Forelimb muscle (tissue), 1 donor: ENCODE data around the gene C1QC. TPM values are rescaled to one million over a fixed set of nuclear protein-coding genes. Genes with fewer than 3 reads are reported as not detected.

Source experiments
- DNase-seq: peaks from one replicate; pipeline ENCODE4 v3.0.0-alpha.2; 2013; ENCODE audit warnings: low read depth
- polyA plus RNA-seq: library from polyadenylated mRNA; unstranded; fragments of 120-200 nt; gene quantifications from one replicate; pipeline ENCODE4 v1.2.1, GENCODE V29; 2013; ENCODE audit not compliant: insufficient read length

Gene C1QC
- polyA plus RNA-seq = 23.9 TPM

DNA sequence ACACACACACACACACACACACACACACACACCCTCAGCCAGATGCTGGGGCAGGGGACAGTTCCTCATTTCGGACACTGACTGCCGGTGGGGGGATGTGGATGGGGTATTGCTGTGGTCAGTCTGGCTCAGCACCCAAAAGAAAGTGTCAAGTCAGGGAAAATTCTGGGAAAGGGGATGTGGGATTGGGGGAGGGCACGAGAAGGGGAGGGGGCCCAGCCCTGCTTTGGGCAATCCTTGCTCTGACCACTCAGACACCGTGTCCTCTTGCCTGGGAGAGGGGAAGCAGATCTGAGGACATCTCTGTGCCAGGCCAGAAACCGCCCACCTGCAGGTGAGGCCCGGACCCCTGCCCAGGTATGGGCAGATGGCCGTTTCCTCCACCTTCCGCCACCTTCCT lies at the start of gene C1QC:
Gene C1QC, plus strand, starts transcription at position 253 of the 400 bp plus-strand sequence. CDS start 391 bp downstream, outside the sequence.
- no peak for DNase-seq

DNA sequence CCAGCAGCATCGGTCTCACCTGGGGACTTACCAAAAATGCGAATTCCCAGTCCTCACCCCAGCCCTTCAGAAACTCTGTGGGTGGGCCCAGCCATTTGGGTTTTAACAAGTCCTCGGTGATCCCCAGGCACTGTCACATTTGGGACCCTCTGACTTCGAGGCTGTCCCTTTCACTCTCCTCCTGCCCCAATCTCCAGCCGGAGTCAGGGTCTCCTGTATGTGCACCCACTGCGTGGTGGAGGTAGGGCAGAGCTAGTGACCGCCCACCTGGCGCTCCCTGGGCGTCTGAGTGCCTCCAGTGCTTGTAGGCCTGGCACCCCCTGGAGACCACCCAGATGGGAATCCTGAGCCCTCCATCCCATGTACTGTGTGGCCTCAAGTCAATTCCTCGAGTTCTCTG lies 49.0 kb upstream of the C1QC start:
- DNase-seq = no peak

DNA sequence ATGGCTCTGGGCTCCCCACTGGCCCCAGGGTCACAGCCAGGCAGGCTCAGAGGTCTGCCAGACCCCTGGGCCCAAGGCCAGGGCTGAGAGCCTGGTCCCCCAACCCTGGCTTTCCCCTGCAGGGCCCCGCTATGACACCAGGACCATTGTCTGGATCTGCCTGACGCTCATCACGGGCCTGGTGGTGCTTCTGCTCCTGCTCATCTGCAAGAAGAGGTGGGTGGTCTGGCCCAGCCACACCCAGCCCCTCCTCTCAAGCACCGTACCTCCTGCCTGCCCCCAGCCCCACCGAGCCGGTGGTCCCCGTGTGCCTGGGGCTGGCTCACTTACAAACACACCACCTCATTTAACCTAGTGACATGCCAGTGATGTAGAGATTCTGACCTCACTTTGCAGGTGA lies 48.3 kb upstream of the C1QC start:
- DNase-seq = no peak

DNA sequence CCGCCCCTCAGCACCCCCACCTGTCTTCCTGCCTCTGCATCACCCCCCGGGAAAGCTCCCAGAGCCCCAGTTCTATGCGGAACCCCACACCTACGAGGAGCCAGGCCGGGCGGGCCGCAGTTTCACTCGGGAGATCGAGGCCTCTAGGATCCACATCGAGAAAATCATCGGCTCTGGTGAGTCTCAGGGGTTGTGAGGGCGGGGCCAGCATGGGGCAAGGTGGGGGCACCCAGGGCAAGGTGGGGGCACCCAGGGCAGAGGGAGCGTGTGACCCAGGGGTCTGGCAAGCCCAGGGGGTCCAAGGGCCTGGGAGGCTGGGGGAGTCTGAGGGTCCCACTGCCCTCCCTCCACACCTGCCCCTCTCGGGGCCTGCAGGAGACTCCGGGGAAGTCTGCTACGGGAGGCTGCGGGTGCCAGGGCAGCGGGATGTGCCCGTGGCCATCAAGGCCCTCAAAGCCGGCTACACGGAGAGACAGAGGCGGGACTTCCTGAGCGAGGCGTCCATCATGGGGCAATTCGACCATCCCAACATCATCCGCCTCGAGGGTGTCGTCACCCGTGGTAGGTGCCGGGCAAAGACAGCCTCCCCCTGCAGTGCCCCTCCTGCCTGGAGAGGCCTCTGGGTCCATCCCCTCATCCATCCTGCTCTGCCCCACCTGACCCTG lies 46.0 kb upstream of the C1QC start:
- DNase-seq = no peak

DNA sequence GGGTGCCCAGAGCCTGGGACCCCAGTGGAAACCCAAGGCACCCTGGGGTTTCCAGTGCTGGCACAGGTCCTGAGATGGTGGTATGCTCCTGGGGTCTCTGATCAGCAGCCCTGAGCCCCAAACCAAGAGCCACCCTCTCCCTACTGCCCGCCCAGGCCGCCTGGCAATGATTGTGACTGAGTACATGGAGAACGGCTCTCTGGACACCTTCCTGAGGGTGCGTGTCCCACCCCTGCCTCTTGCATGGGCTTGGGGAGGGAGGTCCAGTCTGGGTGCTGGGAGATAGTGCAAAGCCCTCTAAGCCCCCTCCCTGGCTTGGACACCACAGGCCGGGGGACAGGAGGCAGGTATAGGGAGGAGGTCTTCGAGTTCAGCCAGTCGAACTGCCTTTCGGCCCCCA lies 45.4 kb upstream of the C1QC start:
- no peak for DNase-seq

DNA sequence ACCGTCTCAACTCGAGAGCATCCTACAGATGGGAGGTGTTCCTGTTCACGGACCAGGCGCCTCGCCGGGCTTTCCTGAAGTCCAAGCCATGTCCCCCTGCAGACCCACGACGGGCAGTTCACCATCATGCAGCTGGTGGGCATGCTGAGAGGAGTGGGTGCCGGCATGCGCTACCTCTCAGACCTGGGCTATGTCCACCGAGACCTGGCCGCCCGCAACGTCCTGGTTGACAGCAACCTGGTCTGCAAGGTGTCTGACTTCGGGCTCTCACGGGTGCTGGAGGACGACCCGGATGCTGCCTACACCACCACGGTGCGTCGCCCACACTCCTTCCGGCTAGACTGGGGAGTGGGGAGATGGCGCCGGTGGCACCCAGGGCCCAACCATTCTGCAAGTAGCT lies 44.7 kb upstream of the C1QC start:
- DNase-seq = no peak

DNA sequence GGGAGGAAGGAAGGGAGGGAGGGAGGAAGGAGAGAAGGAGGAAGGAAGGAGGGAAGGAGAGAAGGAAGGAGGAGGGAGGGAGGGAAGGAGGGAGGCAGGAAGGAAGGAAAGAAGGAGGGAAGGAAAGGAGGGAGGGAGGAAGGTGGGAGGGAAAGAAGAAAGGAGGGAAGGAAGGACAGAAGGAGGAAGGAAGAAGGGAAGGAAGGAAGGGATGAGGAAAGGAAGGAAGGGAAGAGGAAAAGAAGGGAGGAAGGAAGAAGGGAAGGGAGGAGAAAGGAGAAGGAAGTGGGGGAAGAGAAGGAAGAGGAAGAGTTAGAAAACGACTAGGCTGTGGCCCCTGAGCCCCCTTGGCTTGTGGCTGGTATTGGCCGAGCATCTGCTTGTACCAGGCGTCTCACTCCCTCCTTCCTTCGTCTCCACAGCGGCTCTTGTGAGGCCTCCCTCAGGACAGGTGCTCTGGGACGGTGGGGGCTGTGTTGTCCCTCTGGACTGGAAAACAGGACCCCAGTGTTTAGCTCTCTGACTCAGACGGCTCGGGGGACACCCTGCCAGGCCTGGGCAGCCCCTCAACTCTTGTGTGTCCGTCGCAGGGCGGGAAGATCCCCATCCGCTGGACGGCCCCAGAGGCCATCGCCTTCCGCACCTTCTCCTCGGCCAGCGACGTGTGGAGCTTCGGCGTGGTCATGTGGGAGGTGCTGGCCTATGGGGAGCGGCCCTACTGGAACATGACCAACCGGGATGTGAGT lies 43.2 kb upstream of the C1QC start:
- no peak for DNase-seq

DNA sequence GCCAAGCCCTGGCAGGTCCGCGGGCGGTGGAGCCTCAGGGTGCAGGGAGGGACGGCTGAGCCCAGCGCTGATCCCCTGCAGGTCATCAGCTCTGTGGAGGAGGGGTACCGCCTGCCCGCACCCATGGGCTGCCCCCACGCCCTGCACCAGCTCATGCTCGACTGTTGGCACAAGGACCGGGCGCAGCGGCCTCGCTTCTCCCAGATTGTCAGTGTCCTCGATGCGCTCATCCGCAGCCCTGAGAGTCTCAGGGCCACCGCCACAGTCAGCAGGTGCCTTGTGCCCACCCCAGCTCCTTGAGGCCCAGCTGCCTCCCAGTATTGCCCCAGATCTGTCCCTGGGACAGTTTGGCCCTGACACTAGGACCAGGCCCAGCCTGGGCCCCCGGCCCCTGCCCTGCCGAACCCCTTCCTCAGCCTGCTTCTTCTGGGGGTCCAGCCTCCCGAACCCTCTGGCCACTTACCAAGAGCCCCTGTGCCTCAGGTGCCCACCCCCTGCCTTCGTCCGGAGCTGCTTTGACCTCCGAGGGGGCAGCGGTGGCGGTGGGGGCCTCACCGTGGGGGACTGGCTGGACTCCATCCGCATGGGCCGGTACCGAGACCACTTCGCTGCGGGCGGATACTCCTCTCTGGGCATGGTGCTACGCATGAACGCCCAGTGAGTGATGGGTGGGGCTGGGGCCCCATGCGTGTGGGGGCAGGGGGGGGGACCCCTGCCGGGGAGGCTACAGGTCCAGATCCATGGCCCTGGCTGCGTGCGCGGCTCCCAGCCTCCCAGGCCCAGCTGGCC lies 42.4 kb upstream of the C1QC start:
- DNase-seq = no peak

DNA sequence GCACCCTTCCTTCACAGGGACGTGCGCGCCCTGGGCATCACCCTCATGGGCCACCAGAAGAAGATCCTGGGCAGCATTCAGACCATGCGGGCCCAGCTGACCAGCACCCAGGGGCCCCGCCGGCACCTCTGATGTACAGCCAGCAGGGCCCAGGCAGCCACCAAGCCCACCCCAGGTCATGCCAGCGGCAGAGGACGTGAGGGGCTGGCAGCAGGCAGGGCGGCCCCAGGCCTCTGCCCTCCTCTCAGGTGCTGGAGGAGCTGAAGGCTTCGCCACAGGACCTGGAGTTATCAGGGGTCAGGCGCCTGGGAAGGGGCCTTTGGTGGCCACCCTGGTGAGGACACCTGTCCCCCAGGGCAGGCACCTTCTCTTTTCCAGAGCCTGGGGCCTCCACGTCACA lies 41.8 kb upstream of the C1QC start:
- no peak for DNase-seq

DNA sequence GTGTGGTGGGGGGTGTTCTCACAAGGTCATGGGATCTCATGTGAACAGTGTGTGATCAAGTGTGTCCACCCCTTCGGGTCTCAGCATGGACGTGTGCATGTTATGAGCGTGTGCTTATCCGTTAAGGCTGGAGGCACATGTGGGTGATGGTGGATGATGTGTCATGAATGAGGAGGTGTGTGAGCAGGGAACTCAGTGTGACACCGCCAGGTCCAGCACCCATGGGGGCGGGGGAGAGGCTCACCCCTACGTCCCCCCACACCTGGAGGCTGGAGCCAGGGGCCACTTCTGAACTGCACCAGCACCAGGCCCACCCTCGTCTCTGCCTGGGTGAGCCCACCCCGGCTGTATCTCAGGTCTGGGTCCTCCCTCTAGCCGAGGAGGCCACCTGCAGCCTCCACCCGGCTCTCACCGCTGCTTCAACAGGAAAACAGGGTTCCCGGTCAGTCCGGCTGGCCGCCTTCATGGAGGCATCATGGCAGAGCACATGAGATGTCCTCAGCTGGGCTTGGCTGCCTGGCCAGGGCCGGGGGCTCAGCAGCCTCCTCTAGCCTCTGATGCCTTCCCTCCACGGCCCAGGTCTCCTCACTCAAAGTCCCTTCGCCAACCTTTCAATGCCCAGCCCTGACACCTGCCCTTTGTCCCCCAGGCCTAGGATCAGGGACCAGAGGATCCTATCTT lies 41.2 kb upstream of the C1QC start:
- DNase-seq = no peak

DNA sequence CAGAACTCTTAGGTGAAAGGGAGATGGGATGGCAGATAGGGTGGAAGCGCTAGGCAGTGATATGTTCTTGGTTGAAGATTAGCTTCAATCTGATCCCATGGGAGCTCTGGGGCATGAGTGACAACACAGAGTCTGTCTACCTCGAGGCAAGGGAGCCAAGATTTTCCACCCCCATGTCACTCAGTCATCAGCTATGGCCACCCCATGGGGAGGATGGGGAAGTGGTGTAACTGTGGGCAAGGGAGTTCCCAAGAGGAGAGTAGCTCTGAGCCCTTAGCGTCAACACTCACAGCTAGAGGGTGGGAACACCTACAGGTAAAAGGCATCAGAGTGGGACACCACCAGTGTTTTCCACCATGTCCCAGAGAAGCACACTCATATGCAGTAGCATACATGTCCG lies 37.3 kb upstream of the C1QC start:
- DNase-seq = no peak

DNA sequence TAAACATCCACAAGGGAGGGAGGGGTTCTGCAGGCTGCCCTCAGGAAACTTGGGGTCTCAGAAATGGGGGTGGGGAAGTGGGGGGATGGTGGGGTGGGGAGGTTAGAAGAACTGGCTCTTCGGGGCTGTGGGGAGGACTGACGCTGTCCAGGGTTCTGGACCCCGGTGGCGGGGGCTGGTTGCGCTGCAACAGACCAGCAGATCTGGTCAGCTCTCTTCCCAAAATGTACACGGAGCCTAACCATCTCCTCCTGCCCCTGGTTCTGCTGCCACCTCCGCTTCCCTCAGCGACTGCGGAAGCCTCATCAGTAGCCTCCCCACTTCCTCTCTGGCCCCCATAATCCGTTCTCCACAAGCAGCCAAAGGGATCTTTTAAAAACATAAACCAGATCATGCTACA lies 36.3 kb upstream of the C1QC start:
- DNase-seq = no peak

DNA sequence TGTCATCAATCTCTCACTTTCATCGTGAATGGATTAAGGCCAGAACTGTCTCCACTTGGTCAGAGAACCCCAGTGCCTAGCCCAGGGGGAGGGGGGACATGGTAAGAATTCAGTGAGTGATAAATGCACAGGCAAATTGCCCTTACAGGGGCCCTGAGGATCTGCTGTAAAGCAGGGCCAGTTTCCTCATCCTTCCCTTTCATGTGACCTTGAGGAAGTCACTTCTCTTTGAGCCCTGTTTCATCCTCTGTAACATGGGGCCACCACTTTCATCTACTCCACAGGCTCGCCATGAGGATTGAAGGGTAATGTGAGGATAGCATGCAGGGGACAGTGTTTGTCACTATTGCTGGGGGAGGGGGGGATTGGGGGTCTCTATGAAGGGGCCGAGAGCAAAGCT lies 35.1 kb upstream of the C1QC start:
- no peak for DNase-seq

DNA sequence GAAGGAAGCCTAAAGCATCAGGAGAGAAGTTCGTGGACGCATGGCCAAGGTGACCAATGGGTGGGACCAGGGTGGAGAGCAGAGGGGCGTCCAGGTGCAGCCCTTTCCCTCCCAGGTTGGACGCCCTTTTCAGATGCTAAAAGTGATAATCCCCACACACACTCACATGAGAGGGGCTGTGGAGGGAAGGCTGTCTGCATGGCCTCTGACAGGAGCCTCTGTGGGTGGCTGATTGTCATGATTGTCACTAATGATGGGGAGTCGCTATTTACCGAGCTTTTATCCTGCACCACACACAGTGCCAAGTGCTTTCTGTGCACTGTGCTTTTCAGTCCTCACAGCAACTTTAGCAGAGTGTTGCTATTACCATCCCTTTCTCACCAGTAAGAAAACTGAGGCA lies 34.1 kb upstream of the C1QC start:
- no peak for DNase-seq

DNA sequence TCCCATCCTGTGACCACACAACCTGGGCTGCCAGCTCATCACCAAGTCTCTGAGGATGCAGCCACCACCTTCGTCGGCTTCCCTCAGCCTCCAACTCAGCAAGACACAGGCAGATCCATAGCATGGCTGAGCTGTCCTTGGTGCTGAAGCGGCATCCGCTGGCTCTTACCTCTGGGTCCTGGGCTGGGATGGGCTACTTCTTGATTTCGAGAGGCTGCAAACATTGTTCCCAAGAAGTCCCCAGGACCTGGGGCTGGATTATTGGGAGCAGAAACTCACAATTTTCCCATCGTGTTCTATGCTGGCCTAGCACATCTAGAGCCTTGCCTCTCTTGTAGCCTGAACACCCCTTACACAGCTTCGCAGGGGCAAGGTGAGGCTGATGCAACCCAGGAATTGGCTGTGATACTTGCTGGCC lies 31.9 kb upstream of the C1QC start:
- peak; percentile 45 for DNase-seq

DNA sequence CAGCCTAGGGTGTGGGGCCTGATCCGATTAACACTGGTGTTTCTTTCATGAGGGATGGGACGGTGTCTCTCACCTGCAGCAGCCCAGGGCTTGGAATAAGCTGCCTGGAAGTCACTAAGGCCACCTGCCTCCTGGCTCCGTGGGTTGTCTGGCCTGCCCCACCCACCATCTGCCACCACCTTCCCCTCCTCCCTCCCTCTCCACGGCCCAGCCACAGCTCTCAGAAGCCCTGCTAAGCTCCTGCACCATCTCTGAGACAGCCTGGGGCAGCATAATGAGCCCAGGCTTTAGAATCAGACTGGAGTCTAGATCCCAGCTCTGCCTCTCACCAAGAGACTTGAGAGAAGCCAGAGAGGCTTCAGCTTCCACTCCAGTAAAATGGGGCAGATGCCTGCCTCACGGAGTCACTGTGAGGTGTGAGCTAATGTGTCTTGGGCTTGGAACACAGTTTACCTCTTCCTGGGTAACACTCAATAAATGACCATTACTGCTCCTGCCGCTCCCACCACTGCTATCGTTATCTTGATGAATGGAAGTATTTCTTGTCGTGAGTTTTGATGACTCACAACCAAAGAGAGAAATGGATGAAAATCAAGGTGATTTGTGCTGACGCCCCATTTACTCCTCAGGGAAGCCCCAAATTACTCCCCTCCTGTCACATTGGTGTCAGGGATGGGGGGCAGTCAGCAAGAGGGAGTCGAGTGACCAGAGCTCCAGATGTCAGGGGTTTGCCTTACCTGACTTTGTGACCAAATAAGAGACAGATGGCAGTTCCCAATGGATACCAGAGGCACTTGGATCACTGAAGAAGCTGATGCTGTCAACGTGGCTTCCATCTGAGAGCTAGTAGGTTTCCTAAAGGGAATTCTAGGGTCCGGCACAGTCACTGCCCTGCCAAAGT lies 30.5 kb upstream of the C1QC start:
- DNase-seq = no peak

DNA sequence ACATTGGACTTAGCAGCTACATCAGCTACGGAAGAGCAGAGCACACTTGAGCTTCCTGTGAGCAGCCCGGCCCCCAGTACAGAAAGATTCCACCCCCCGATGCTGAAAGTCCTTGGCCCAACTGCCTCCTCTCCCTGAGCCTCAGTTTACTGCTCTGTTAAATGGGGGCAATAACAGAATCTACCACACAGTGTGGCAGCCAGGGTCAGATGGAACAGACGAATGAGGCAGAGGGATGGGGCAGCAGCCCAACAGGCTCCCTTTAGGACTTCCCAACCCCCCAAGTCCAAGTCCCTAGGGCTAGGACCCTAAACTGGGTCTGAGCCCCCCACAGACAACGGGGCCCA lies 29.9 kb upstream of the C1QC start:
- DNase-seq = no peak

DNA sequence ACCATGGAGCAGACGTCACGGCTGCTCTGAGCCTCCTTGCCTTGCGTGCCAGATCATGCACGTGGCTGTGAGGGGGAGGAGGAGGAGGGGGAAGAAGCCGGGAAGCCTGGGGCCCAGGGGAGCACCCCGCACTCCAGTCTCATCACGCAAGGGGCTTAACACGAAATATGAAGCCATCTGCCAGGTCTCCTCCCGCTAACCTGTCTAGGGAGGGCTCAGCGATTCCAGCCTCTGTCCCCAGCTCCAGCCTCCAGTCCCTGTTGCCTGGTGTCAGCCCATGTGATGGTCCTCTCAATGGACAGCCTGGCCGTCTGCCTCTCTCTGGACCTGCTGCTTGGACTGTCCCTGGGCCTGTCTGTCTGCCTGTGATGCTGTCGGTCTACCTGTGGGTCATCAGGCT lies 29.5 kb upstream of the C1QC start:
- DNase-seq = no peak

DNA sequence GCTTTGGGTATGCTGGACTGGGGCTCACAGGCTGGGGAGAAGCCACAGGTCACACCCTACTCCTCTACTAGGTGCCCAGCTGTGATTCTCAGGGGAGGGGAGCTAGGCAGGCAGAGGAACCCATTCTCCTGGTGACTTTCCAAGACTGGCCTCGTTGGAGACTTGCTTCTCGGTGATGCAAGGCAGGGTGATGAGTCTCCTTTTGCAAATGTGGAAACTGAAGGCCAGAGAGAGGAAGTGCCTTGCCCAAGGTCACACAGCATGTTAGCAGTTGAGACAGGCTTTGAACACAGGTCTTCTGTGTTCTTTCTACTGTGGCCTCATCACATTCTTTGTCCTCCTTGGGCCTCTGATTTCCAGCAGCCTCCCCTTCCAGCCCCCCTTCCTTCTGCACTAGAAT lies 27.5 kb upstream of the C1QC start:
- no peak for DNase-seq

DNA sequence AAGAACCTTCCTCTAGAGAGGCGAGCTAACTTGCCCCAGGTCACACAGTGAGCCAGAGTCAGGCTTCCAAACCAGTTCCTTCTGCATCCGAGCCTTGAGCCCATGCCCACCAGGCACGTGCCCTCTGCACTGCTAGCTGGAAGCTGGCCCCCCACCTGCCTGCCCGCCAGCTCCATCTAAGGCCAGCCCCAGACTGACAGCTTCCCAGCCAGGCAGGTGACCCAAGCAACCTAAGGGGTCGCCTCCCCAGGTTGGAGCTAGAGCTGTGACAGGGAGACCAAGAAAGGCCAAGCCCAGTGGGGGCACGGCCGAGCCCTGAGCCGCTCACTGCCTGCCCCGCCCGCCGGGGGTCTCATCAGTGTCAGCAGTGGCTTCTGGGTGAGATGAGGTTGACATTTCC lies 26.9 kb upstream of the C1QC start:
- DNase-seq = no peak

DNA sequence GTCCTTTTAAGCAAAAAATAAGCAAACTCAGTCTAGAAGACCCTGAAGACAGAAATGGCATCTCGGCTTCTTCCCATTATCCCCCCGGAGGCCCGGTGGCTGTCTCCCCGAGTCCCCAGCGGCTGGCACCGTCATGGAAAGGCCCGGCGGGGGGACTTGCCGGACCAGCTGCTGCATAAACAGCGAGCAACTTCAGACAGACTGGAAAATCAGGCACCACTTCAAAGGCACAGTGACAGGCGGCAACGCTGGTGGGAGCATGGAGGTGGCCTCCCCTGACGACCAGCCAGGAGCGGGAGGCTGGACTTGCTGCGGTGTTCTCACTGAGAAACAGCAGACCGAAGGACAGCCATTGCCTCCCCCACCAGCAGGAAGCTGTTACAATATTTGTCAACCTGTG lies 25.4 kb upstream of the C1QC start:
- DNase-seq = no peak
